HFFc6 (cell line): ENCODE results near the gene TIMP1. TPM values are rescaled to one million over a fixed set of nuclear protein-coding genes. Genes with fewer than 3 reads are reported as not detected.
"Not testable (repeated sequence)": the region's sequence is repeated elsewhere in the genome, so short reads cannot be mapped to it uniquely, and the experiment has no call there.

Experiments
- DNase-seq: peaks from one replicate; pipeline ENCODE4 v3.0.0-alpha.2; 2018
- H3K27ac Mint-ChIP-seq: 2 replicates; pipeline ENCODE4 v1.8.0; 2020; ENCODE audit warnings: mild to moderate bottlenecking, mixed read lengths
- H3K27me3 Mint-ChIP-seq: 2 replicates; pipeline ENCODE4 v1.8.0; 2021; ENCODE audit warnings: mild to moderate bottlenecking, moderate library complexity, mixed read lengths; ENCODE audit not compliant: insufficient read depth
- H3K36me3 Mint-ChIP-seq: 2 replicates; pipeline ENCODE4 v1.8.0; 2021; ENCODE audit warnings: low read depth, mixed read lengths
- H3K4me1 Mint-ChIP-seq: 2 replicates; pipeline ENCODE4 v1.8.0; 2020; ENCODE audit warnings: low read depth, mixed read lengths
- H3K4me3 Mint-ChIP-seq: 2 replicates; pipeline ENCODE4 v1.8.0; 2020; ENCODE audit warnings: mild to moderate bottlenecking, moderate library complexity, mixed read lengths
- H3K9me3 Mint-ChIP-seq: 2 replicates; pipeline ENCODE4 v1.8.0; 2020; ENCODE audit warnings: mild to moderate bottlenecking, mixed read lengths
- CTCF ChIP-seq: fragments of 200-600 bp; sonication (generic); IDR thresholded peaks from 2 replicates; pipeline ENCODE4 v1.5.0; 2021; ENCODE audit warnings: antibody characterized with exemption, mild to moderate bottlenecking
- total RNA-seq, 6 experiments: library from RNA; stranded (reverse); fragmentation: NEBNext Ultra II Directional; extraction: Animal tissue kit (Norgen Biotek cat#: 25700); gene quantifications; 2 replicates in 1 of 6; 3 replicates in 5 of 6; pipeline ENCODE4 v1.2.3, GENCODE V29; 2021

Gene TIMP1
- total RNA-seq, 6 experiments from 2014 or later, result 815 to 1,568 (median 980) TPM

- no peak for DNase-seq
- Mint-ChIP-seq H3K27me3 (peaks cover 15% of the 10 kb centered on the region), H3K9me3 (no peaks in the 10 kb centered on the region), H3K27ac (peak overlapping the region; percentile 72; the same call in 1 of the 2 replicates), H3K4me1 (peaks cover 11% of the 10 kb centered on the region), H3K36me3 (no peaks in the 10 kb centered on the region), H3K4me3 (no peak overlapping the region)
- no peak for TF ChIP-seq CTCF
These were observed 14.0 kb downstream of the TIMP1 start for GRCh38 chrX:47596256-47596655.

GRCh38 chrX:47597222-47597621 is 15.0 kb downstream of the TIMP1 start:
- DNase-seq, result no peak
- Mint-ChIP-seq H3K4me1 (peaks cover 11% of the 10 kb centered on the region), H3K27ac (no peak overlapping the region), H3K27me3 (peaks cover 15% of the 10 kb centered on the region), H3K36me3 (no peaks in the 10 kb centered on the region), H3K4me3 (no peak overlapping the region), H3K9me3 (no peaks in the 10 kb centered on the region)
- TF ChIP-seq CTCF, result no peak

- not testable (repeated sequence) for H3K4me1 Mint-ChIP-seq, DNase-seq, H3K27ac Mint-ChIP-seq, H3K36me3 Mint-ChIP-seq, H3K9me3 Mint-ChIP-seq, H3K4me3 Mint-ChIP-seq, H3K27me3 Mint-ChIP-seq
These were observed 20.9 kb downstream of the TIMP1 start for GRCh38 chrX:47603125-47603524.

GRCh38 chrX:47605024-47605423 is 22.8 kb downstream of the TIMP1 start:
- no peaks in the 10 kb centered on the region for H3K4me1 Mint-ChIP-seq
- H3K27ac Mint-ChIP-seq, result no peak overlapping the region

GRCh38 chrX:47607091-47607490 is 24.9 kb downstream of the TIMP1 start:
- DNase-seq, result no peak
- peaks cover 6% of the 10 kb centered on the region for H3K27me3 Mint-ChIP-seq

More at GRCh38 chrX:47605024-47605423, 22.8 kb downstream of the TIMP1 start:
- Mint-ChIP-seq H3K27me3 (peaks cover 5% of the 10 kb centered on the region), H3K4me3 (no peak overlapping the region), H3K36me3 (no peaks in the 10 kb centered on the region), H3K9me3 (no peaks in the 10 kb centered on the region)
- DNase-seq, result no peak
- TF ChIP-seq CTCF, result no peak

More at GRCh38 chrX:47607091-47607490, 24.9 kb downstream of the TIMP1 start:
- Mint-ChIP-seq H3K27ac (no peak overlapping the region), H3K9me3 (no peaks in the 10 kb centered on the region), H3K36me3 (no peaks in the 10 kb centered on the region), H3K4me3 (no peak overlapping the region), H3K4me1 (no peaks in the 10 kb centered on the region)
- TF ChIP-seq CTCF, result no peak
